Stimulated activated CD8-positive, alpha-beta memory T cell treated with anti-CD3 and anti-CD28 coated beads, Interleukin-2, amount 100 ng/mL, for 48 hours (primary cell): ENCODE results near the gene HS3ST1.

ENCODE experiments used
- DNase-seq, 2 donors: peaks; one replicate each; pipeline ENCODE4 v3.0.0-alpha.2; 2020; ENCODE audit warnings: low read depth in 2 of 2

HS3ST1 gene

GRCh38 chr4:11428231-11428898 is at the start of gene HS3ST1:
Gene HS3ST1, minus strand, starts transcription at chr4:11428894. Its CDS starts 28,889 bp downstream, at chr4:11400005.
- no peak for DNase-seq

DNA sequence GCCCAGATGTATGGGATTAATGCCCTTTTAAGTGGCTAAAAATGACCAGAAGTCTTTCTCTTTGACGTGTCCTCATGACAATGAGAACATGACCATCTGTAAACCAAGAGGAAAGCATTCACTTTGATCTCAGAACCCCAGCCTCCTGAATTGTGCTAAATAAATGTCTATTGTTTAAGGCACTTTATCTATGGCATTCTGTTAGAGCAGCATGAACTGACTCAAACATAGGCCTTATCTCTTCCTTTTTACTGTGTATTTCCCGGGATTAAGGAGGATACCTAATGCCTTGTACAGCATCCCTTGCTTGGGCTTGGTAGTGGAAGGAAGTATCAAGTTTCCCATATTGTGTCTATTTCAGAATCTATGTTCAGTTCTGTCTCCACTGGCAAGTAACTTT is 47.2 kb upstream of the HS3ST1 start:
- no peak for DNase-seq

- no peak for DNase-seq
Measured at GRCh38 chr4:11474146-11474545, 45.5 kb upstream of the HS3ST1 start.

DNA sequence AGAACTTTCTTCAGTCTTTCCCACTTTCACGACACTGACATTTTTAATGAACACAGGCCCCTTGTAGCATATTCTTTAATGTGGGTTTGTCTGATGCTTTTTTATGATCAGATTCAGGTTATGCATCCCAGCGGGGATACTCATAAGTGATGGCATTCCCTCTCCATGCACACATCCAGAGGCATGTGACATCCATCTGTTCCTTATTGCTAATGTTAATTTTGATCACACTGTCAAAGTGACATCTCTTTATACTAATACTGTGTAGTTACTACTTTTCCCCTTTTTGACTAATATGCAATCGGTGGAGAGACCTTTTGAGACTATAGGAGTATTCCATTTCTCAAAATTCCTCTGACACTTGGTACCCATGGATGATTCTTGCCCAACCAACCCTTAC is 43.8 kb upstream of the HS3ST1 start:
- DNase-seq: no peak

DNA sequence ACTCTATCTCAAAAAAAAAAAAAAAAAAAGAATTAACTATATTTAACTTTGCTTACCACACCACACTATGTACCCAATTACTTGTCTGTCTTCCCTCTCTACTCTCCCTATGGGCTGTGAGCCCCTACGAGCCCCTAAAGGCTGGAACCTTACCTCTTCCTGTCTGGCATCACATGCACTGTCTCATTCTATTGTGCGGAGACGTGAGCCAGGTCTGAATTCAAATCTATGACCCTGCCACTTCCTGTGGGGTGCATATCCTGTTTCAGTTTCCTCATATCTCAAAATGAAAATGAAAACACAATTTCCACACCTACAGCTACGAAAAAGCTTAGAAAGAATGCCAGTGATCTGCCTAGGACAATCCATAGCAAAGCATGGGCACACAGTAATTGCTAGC is 42.9 kb upstream of the HS3ST1 start:
- peak; percentile 3 to 6 for DNase-seq

- DNase-seq: no peak
Measured at GRCh38 chr4:11471046-11471441, 42.4 kb upstream of the HS3ST1 start.

- DNase-seq: no peak
Measured at GRCh38 chr4:11470438-11471045, 41.8 kb upstream of the HS3ST1 start.

GRCh38 chr4:11469650-11470437 is 41.1 kb upstream of the HS3ST1 start:
- no peak for DNase-seq

GRCh38 chr4:11468901-11469300 is 40.2 kb upstream of the HS3ST1 start:
- DNase-seq: no peak

GRCh38 chr4:11467931-11468330 is 39.2 kb upstream of the HS3ST1 start:
- no peak for DNase-seq

- no peak for DNase-seq
Measured at GRCh38 chr4:11463707-11464106, 35.0 kb upstream of the HS3ST1 start.

DNA sequence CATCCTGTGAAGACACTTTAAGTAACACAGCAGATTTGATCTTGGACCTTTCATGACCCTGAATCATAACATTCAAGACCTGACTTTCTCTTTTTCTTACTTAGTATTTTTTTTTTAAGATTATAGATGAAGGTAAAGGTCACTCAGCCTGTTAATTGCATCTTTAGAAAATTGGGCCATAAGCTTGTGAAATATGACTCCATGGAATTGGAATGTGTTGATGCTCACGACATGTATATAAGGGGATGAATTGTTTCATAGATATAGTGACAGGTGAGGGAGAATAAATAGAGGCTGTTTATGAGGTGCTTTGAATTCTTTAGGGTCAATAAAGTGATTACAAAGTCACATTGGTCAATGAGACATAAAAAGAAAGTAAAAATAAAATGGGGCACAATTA is 27.7 kb upstream of the HS3ST1 start:
- DNase-seq: no peak

DNA sequence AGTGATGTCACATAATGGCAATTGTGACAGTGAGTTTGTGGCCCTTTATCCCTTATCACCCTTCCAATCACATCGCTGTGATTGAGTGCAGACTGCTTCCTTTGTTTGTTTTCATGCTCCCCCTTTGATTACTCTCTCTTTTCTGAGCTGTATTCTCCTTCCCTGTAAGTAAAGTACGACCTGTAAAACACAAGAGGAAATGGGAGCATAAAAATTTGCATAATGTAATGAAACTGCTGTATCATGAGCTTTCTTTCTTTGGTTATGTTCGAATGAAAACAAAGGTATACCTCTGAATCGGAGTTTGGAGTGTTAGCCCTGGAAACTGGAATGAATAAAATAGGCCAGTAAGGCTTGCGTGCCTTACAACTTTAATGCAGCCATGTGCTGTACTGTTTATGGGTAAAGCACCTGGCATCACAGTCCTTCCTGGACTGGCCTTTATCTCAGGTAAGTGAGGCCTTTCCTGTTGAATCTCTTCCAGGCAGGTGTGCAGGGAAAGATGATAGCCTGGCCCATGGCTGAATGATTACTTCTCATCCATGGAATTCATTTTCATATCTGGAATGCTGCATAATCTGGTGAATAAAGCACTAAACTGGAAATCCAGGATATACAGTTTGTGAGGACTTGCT is 26.6 kb upstream of the HS3ST1 start:
- no peak for DNase-seq

DNA sequence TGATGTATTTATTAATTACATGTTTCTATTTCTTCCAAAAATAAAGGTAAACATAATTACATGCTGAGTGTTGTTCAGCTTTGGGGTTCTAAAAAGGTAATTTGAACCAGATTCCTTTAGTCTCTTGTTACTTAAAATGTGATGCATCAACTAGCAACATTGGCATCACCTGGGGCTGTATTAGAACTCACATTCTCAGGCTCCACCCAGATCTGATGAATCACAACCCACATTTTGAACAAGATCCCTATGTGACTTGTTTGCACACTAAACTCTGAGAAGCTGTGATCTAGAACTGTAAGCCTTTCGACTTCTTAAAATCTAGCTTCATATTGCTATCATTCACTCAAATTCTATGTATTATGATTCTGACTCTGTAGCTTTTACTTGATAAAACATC is 23.0 kb upstream of the HS3ST1 start:
- no peak for DNase-seq

GRCh38 chr4:11446155-11446811 is 17.6 kb upstream of the HS3ST1 start:
- no peak for DNase-seq

- no peak for DNase-seq
Measured at GRCh38 chr4:11441194-11441556, 12.5 kb upstream of the HS3ST1 start.

DNA sequence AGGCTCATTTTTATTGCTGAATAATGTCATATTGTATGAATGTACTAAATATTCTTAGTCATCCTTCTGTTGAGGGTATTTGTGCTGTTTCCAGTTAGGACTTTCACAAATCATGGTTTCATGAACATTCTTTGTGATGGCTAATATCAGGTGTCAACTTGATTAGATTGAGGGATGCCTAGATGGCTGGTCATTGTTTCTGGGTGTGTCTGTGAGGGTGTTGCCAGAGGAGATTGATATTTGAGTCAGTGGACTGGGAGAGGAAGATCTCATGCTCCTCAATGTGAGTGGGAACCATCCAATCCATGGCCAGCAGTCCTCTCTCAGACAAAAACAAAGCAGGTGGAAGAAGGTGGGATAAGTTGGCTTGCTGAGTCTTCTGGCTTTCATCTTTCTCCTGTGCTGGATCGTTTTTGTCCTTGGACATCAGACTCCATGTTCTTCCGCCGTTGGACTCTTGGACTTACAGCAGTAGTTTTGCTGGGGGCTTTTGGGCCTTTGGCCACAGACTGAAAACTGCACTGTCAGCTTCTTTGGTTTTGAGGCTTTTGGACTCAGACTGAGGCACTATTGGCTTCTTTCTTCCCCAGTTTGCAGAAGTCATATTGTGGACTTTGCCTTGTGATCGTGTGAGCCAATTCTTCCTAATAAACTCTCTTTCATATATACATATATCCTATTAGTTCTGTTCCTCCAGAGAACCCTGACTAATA is 11.9 kb upstream of the HS3ST1 start:
- no peak for DNase-seq

DNA sequence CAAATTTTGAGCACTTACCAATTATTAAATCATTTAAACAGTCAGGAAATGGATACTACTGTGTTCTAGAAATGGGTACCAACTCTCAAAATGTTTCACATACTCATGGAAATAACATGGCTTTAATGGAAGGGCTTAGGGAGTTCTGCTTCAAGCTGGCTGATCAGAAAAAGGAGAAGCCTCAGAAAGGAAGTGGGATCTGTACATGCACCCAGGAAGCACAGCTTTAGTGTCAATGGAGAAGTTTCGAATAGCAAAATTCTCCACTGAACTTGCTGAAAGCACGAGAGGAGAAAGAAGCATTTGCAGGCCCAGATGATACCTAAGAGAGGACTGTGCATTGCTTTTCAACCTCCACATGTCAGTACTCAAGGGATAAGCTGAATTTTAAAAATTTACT is 11.1 kb upstream of the HS3ST1 start:
- DNase-seq: no peak

GRCh38 chr4:11438647-11439046 is 10.0 kb upstream of the HS3ST1 start:
- DNase-seq: no peak

- DNase-seq: no peak
Measured at GRCh38 chr4:11436673-11437072, 8.0 kb upstream of the HS3ST1 start.

DNA sequence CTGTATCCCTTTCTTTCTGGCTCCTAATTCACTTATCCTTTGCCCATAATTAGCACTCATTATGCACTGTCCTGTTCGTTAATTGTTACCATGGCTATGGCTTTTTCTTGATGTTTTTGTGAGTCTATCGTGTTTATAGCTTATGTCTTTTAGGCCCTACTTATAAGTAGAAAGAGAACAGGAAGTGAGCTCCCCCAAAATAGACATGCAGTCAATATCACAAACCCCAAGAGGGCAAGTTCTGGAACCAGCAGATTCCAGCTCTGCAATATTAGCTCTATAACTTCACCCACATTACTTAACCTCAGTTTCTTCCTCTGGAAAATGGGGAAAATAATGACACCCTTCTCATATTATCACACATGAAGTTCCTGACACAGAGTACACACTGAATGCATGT is 7.4 kb upstream of the HS3ST1 start:
- DNase-seq: no peak
